ENCODE data around the gene RBM4B.

The RBM4B gene

GRCh38 chr11:66688561-66689534 is 11.2 kb upstream of the RBM4B start:
- in situ Hi-C loops (cut with HindIII; ENCODE audit: low sequenced_read_pairs) = no loop called here
- TF ChIP-seq CTCF (IDR thresholded peaks at IDR 0.05; ENCODE audit: low read depth, low read length) = no peak
- DNase-seq (ENCODE audit: low read depth, low spot score) = no peak
- H3K4me3 ChIP-seq (ENCODE audit: low read depth, low read length) = no peak overlapping the region

GRCh38 chr11:66687831-66688281 is 10.2 kb upstream of the RBM4B start:
- TF ChIP-seq CTCF (IDR thresholded peaks at IDR 0.05; ENCODE audit: low read depth, low read length) = no peak

GRCh38 chr11:66686801-66687750 is 9.4 kb upstream of the RBM4B start:
- in situ Hi-C loops (cut with HindIII; ENCODE audit: low sequenced_read_pairs) = no loop called here
- no peak for TF ChIP-seq CTCF (IDR thresholded peaks at IDR 0.05; ENCODE audit: low read depth, low read length)
- no peak for DNase-seq (ENCODE audit: low read depth, low spot score)
- H3K4me3 ChIP-seq (ENCODE audit: low read depth, low read length) = no peak overlapping the region

More at GRCh38 chr11:66687831-66688281, 10.2 kb upstream of the RBM4B start:
- DNase-seq (ENCODE audit: low read depth, low spot score) = no peak
- H3K4me3 ChIP-seq (ENCODE audit: low read depth, low read length) = no peak overlapping the region
- in situ Hi-C loops (cut with HindIII; ENCODE audit: low sequenced_read_pairs) = no loop called here

GRCh38 chr11:66686100-66686785 is 8.6 kb upstream of the RBM4B start:
- H3K4me3 ChIP-seq (ENCODE audit: low read depth, low read length) = no peak overlapping the region
- in situ Hi-C loops (cut with HindIII; ENCODE audit: low sequenced_read_pairs) = no loop called here
- DNase-seq (ENCODE audit: low read depth, low spot score) = no peak
- TF ChIP-seq CTCF (IDR thresholded peaks at IDR 0.05; ENCODE audit: low read depth, low read length) = no peak

GRCh38 chr11:66685276-66686099 is 7.8 kb upstream of the RBM4B start:
- in situ Hi-C loops (cut with HindIII; ENCODE audit: low sequenced_read_pairs) = no loop called here
- no peak for TF ChIP-seq CTCF (IDR thresholded peaks at IDR 0.05; ENCODE audit: low read depth, low read length)
- no peak overlapping the region for H3K4me3 ChIP-seq (ENCODE audit: low read depth, low read length)
- DNase-seq (ENCODE audit: low read depth, low spot score) = no peak
